MCF 10A (cell line): ENCODE data around the gene C11orf24. TPM values are rescaled to one million over a fixed set of nuclear protein-coding genes. Genes with fewer than 3 reads are reported as not detected.

Experiments used
- BruUV-seq: library from RNA; stranded (reverse); fragments of 400-500 nt; replicated peaks from 2 replicates; lab custom pipeline; 2021; lab: Mats Ljungman, UMichigan
- CTCF ChIA-PET: fragments of 300-600 bp; sonication (Branson Sonifier 250); formaldehyde crosslinking; extraction: SDS; loops from one replicate; lab custom pipeline; 2021; ENCODE audit warnings: antibody characterized with exemption, inconsistent platforms; lab: Yijun Ruan, JAX
- POLR2A ChIA-PET: fragments of 300-600, 350-650 bp; sonication (Branson Sonifier 250); formaldehyde crosslinking; extraction: SDS; loops from one replicate; lab custom pipeline; 2020; ENCODE audit warnings: antibody characterized with exemption, inconsistent platforms; lab: Yijun Ruan, JAX
- DNase-seq: peaks from one replicate; pipeline ENCODE4 v3.0.0-alpha.2; 2018; ENCODE audit not compliant: unreplicated experiment
- H3K27ac Mint-ChIP-seq: one replicate; pipeline ENCODE4 v1.8.0; 2022; ENCODE audit warnings: mild to moderate bottlenecking, low read depth, mixed read lengths; ENCODE audit not compliant: unreplicated experiment
- H3K27me3 Mint-ChIP-seq: one replicate; pipeline ENCODE4 v1.8.0; 2022; ENCODE audit warnings: mixed read lengths; ENCODE audit not compliant: insufficient read depth, unreplicated experiment
- H3K36me3 Mint-ChIP-seq: one replicate; pipeline ENCODE4 v1.8.0; 2022; ENCODE audit warnings: mild to moderate bottlenecking, moderate library complexity, mixed read lengths; ENCODE audit not compliant: insufficient read depth, unreplicated experiment
- H3K4me1 Mint-ChIP-seq: one replicate; pipeline ENCODE4 v1.8.0; 2022; ENCODE audit warnings: mixed read lengths; ENCODE audit not compliant: insufficient read depth, unreplicated experiment
- H3K4me3 Mint-ChIP-seq: one replicate; pipeline ENCODE4 v1.8.0; 2022; ENCODE audit warnings: mild to moderate bottlenecking, moderate library complexity, mixed read lengths; ENCODE audit not compliant: unreplicated experiment
- H3K9me3 Mint-ChIP-seq: one replicate; pipeline ENCODE4 v1.8.0; 2022; ENCODE audit warnings: mixed read lengths; ENCODE audit not compliant: unreplicated experiment
- CTCF ChIP-seq: fragments of 200-600 bp; IDR thresholded peaks from one replicate; pipeline ENCODE4 v1.8.0; 2022; ENCODE audit warnings: antibody characterized with exemption, mild to moderate bottlenecking; ENCODE audit not compliant: unreplicated experiment
- intact Hi-C: fragments of 100-400 bp; cut with micrococcal nuclease; formaldehyde crosslinking; loops from 2 replicates; pipeline ENCODE4 v1.14.1; 2022
- total RNA-seq: library from RNA; stranded (reverse); gene quantifications from 2 replicates; pipeline ENCODE4 v1.2.3, GENCODE V29; 2022

Gene C11orf24
- total RNA-seq, 1 experiment from 2014 or later = 69.2 TPM

DNA sequence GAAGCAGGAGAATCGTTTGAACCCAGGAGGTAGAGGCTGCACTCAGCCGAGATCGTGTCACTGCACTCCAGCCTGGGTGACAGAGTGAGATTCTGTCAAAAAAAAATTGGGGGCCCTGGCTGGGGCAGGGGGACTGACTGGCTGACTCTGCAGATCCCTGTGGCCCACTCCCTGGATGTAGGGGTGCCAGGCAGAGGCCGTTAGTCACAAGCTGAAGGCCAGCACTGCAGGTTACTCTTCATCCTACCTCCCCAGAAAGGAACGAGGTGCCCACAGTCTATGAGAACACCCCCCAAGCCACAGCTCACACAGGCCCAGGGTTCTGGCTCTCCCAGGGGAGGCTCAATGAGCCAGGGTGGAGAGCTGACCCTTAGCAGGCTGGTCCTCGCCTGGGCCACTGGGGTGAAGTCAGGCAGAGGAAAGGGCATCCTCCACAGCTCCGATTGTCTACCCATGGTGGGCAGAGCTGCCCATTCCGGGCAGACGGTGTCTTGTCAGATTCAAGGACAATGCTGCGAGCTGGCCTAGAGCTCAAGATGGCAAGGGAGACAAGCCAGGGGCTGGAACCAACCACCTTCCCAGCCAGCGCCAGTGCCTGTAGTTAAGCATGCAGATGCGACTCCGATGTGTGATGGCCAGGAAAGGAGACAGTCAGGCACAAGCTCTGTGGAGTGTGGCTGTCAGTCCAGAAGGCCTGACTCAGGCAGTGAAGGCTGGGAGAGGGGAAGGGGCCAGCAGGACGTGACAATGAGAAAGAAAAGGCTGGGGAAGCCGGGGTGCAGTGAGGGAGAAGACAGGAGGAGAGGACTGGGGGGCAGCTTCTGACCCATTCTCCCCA lies 12.4 kb downstream of the C11orf24 start:
- Mint-ChIP-seq H3K9me3 (no peaks in the 10 kb centered on the region), H3K27ac (no peak overlapping the region), H3K4me3 (no peak overlapping the region), H3K36me3 (peaks cover 29% of the 10 kb centered on the region), H3K4me1 (no peaks in the 10 kb centered on the region), H3K27me3 (no peaks in the 10 kb centered on the region)
- DNase-seq = no peak
- TF ChIP-seq CTCF = no peak
- ChIA-PET CTCF (interaction anchor here (0.8 to 4.7 kb wide), 9 partner anchors 8 to 187 kb away, joined by 3 to 150 read pairs (median 5); no protein-coding TSS in a partner anchor), POLR2A (interaction anchor here (0.5 to 3.9 kb wide), 4 partner anchors 12 to 78 kb away, joined by 3 to 34 read pairs (median 4); partner anchors contain the start of gene C11orf24)
- BruUV-seq = no TSS peak
- intact Hi-C loops = loop anchor here (5.0 kb wide), 1 partner anchor 1383 kb away; the partner anchor contains the start of gene CCND1

DNA sequence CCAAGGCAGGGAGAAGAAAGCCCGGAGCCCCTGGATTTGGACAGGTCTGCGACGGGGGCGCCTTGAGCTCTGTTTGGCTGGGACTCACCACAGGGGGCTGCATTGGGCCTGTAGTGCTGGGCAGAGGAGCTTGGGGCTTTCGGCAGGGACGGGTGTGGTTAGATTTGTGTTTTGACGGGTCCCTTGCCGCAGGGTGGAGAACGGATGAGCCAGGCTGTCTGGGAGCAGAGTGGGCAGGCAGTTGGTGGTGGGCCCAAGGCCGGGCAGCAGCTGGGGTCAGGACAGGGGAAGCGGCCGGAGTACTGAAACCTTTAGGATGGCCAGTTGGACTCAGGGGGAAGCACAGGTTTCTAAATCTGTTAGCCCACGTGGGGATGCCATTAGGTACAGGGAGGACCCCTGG lies 13.4 kb downstream of the C11orf24 start:
- intact Hi-C loops = loop anchor here (5.0 kb wide), 1 partner anchor 1384 kb away; the partner anchor contains the start of gene CCND1
- TF ChIP-seq CTCF = no peak
- DNase-seq = no peak
- Mint-ChIP-seq H3K4me3 (no peak overlapping the region), H3K36me3 (peaks cover 27% of the 10 kb centered on the region), H3K27ac (no peak overlapping the region), H3K9me3 (no peaks in the 10 kb centered on the region), H3K27me3 (no peaks in the 10 kb centered on the region), H3K4me1 (no peaks in the 10 kb centered on the region)
- no TSS peak for BruUV-seq
- ChIA-PET POLR2A (interaction anchor here (1.0 to 3.9 kb wide), 4 partner anchors 13 to 56 kb away, joined by 3 to 34 read pairs (median 7); partner anchors contain the start of gene C11orf24), CTCF (interaction anchor here (0.6 to 4.7 kb wide), 22 partner anchors 9 to 453 kb away, joined by 3 to 150 read pairs (median 5); partner anchors contain the start of gene C11orf24)

GRCh38 chr11:68257477-68258362 lies 14.1 kb downstream of the C11orf24 start:
- DNase-seq = peak; percentile 93
- TF ChIP-seq CTCF = peak; percentile 88
- intact Hi-C loops = loop anchor here (1.0 to 5.0 kb wide), 4 partner anchors 40 to 1385 kb away; partner anchors contain the start of gene CCND1
- Mint-ChIP-seq H3K36me3 (peaks cover 20% of the 10 kb centered on the region), H3K27ac (no peak overlapping the region), H3K27me3 (no peaks in the 10 kb centered on the region), H3K9me3 (no peaks in the 10 kb centered on the region), H3K4me1 (no peaks in the 10 kb centered on the region), H3K4me3 (no peak overlapping the region)
- CTCF ChIA-PET = interaction anchor here (0.5 to 4.7 kb wide), 54 partner anchors 9 to 1092 kb away, joined by 3 to 150 read pairs (median 4); partner anchors contain the start of gene C11orf24
- no TSS peak for BruUV-seq
- POLR2A ChIA-PET = interaction anchor here (0.7 to 3.9 kb wide), 9 partner anchors 10 to 57 kb away, joined by 3 to 34 read pairs (median 3); partner anchors contain the start of gene C11orf24
